Stimulated activated CD8-positive, alpha-beta memory T cell treated with anti-CD3 and anti-CD28 coated beads, Interleukin-4, amount 100 ng/mL, for 24 hours (primary cell): ENCODE measurements around the gene FNBP1L.
"Not testable (repeated sequence)": the region's sequence is repeated elsewhere in the genome, so short reads cannot be mapped to it uniquely, and the experiment has no call there.

Experiments
- DNase-seq: peaks from one replicate; pipeline ENCODE4 v3.0.0-alpha.2; 2020; ENCODE audit warnings: low read depth

Gene FNBP1L

DNA sequence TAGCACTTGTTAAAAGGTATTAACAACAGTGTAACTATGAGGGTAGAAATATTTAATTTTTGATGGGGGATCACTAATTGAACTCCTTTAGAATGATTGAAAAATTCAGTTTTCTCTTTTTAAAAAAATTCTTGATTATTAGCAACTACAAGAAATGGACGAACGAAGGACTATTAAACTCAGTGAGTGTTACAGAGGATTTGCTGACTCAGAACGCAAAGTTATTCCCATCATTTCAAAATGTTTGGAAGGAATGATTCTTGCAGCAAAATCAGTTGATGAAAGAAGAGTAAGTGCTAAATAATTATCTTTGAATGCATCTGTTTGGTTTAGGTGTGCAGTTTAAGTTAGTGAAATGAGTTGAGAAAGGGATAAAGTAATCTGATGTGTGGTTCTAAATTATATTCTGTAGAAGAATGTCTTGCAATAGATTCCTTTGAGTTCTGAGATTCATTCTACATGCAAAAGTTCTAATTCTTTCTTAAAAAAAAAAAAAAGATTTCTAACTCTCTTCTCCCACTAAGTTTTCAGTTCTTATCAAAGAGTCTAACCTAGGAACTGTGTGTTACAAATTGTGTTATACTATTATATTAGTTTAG is 85.0 kb downstream of the FNBP1L start:
- DNase-seq, result no peak

DNA sequence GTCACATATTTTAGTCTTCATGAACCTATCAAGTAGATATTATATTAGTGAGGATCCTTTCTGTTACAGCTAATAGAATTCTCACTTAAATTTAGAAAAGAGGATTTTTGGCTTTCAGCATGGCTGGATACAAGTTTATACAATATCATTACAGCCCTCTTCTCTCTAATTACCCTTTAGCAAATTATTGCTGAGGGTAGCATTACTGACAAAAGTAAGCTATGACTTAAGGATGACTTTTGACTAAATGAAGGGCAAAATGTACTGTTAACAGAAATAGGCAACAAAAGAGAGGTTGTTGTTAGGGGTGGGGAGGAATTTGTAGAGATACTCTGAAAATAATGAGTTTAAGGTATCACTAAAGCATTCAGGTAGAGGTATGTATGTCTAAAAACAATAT is 85.8 kb downstream of the FNBP1L start:
- no peak for DNase-seq

GRCh38 chr1:93537396-93537795 is 89.5 kb downstream of the FNBP1L start:
- DNase-seq, result no peak

DNA sequence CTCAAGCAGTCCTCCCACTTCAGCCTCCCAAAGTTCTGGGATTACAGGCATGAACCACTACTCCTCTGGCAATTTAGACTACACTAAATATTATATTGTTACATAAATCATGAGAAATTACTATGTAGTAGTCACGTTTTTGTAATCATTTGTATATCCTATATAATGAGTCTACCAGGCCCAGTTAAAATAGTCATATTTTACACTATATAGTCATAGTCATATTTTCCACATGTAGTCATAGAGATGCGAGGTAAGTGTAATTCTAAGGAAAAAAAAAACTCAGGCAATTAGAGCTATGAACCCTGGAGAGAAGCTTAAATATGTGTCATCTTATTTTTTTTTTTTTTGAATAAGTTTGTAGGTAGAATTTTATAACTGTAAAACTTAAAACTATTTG is 90.0 kb downstream of the FNBP1L start:
- DNase-seq, result no peak

DNA sequence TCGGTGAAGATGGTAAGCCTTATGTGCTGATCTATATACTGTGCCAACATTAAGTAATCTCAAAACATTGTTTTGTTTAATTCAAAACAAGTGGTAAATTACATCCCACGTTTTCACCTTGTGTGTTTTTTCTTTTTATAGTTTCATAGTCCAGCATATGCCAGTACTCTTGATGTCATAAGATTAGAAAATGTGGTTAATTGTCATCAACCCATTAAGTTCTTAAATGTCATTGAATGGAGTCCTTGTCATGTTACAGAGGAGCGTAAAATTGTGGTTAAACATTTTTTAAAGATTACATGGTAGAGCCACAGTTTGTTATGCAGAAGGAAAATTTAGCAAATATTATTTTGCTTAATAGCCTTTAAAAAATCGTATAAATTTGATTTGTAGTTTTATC is 93.1 kb downstream of the FNBP1L start:
- no peak for DNase-seq

DNA sequence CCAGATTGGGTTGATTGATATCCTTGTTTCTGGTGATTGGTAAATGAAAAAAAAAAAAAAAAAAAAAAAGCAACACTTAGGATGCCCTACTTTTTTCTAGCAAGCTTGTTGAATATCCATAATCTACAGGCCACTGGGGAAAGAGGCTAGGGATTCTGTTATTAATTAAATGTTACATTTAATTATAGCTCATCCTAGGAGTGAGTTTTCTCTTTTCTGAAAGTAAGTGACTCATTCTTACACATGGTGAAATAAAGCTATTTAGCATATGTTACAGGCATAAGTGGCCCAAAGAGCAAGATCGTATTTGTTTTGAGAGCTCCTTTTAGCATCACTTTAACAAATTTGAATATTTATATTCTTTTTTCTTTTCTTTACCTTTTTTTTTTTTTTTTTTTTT is 94.5 kb downstream of the FNBP1L start:
- DNase-seq, result no peak

DNA sequence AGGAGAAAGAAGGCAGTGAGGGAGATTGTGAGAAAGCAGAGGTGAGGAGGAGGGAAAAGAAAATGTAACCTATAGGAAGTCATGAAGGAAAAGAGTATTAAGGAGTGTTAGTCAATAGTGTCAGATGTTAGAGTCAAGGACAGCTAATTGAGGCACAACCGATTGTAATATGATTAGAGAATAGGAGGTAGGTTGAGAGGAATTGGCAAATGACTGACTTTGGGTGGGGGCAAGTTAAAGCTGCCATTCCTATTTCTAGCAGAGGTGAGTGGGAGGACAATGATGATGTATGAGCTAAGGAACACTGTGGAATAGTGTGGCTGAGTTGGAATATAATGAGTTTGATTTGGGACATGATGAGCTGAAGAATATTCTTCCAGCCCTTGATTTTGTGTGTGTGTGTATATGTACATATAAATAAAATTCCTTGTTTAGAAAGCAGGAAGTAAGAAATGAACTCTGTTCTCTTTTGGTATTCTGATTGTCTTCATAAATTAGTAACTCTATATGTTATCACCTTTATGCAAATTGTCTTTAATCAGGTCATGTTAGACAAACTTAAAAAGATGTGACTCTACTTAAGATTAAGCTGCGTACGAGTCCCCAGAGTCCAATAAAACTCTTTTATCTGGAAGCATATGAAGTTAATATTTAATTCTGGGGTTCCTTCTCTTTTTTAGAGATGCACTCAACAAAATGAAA is 98.4 kb downstream of the FNBP1L start:
- no peak for DNase-seq

DNA sequence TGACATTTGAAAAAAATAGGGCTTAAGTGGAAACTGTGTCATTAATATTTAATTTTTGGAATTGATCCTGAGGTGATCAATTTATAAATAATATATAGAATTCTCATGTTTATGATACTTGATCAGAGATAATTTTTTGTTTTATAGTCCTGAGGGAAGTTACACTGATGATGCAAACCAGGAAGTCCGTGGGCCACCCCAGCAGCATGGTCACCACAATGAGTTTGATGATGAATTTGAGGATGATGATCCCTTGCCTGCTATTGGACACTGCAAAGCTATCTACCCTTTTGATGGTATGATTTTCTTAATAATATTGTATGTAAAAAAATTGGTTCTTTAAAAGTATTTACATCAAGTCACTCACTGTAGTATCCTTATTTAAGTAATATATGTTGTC is 101.2 kb downstream of the FNBP1L start:
- DNase-seq, result no peak

- DNase-seq, result no peak
These were observed 101.9 kb downstream of the FNBP1L start for GRCh38 chr1:93549811-93550210.

DNA sequence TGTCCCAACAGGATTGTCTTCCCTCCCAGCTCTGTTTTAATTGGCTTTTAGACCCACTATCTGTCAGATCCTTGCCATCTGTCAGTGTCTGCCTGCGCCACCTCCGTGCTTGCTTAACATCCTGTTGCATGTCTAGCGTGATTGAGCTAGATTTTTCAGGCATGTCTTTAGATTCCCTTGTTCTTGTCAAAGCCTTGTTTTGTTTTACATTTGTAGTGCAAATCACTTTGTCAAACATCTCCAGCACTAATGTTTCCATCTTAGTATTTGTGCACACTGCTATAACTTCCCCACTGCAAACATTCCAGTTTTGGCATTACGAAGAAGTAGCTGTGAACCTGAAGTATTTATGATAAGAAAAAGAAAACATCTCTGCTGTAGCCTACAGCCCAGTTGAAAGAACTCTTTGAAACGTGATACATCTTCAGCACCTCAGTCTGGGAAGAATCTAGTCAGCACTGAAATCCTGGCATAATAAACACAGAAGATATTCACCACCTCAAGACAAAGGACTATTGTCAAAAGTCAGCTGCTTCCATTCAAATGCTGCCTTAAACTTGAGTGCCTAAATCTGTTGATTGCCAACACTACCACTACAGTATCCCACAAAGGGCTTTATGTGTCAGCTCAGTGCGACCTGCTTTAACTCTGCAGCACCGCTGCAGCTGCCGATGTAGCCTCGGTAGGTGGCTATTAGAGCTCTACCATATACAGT is 105.0 kb downstream of the FNBP1L start:
- no peak for DNase-seq

GRCh38 chr1:93553886-93554490 is 106.1 kb downstream of the FNBP1L start:
- not testable (repeated sequence) for DNase-seq

DNA sequence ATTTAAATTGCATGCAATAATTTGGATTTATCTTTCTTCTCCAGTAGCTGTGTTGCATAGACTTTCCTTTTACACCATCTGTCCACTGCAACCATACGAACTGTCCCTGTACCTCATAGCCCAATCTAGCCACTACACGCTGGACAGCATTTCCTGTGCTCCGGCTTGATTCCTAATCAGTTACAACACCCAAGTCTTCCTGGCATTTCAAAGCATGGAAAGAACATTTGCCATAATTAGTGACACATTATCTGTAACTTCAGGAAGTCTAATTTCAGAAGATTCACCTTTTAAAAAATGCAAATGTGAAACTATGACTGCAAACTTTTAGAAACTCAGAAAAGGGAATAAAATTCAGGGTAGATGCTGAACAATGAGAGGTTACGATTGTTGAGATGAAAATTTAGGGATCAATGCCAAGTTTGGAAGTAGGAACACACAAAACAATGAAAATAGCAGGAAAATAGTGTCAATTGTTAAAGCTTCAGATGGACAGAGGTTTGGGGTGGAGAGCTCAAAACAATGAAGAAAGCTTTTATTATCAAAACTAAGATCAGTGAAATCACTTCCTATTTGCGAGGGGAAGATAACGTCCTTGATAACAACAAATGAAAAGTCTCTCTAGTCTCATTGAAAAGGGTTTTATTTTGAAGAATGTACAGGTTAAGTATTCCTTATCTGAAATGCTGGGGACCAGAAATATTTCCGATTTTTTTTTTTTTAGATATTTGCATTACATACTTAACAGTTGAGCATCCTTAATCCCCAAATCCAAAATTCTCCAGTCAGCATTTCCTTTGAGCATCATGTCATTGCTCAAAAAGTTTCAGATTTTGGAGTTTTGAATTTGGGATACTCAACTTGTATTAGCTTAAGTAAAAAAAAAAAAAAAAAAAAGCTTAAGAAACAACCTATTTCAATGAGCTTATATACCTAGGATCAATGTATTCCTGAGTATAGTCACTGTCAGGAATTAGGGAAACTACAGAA is 107.3 kb downstream of the FNBP1L start:
- no peak for DNase-seq

DNA sequence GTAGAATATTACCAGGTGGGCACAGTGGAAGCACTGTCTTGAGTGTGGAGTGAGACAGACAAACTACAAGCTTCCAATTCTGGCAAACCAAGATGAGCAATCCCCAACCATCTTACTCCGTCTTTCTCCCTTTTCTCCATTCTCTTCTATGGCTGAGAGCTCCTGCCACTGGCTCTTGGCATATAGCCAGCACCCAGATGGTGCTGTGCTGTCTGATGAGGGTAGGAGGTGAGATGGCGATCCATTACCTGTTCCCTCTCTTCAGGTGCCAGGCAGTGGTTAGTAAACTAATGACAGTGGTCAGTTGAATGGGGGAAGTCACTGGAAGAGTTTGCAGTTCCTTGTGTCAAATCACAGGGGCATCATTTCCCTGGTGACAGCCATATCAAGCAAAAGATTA is 108.4 kb downstream of the FNBP1L start:
- DNase-seq, result no peak

DNA sequence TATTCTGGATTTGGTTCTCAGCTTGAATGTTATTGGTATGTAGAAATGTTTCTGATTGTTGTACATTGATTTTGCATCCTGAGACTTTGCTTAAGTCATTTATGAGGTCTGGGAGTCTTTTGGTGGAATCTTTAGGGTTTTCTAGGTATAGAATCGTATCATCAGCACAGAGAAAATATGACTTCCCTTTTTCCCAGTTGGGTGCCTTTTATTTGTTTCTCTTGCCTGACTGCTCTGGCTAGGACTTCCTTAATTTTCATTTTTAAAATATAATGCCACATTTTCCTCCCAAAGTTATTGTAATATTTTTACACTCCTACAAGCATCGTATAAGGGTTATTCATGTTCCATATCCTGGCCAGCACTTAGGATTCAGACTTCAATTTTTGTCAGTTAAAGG is 111.1 kb downstream of the FNBP1L start:
- DNase-seq, result no peak

GRCh38 chr1:93559695-93560094 is 111.8 kb downstream of the FNBP1L start:
- DNase-seq, result no peak

DNA sequence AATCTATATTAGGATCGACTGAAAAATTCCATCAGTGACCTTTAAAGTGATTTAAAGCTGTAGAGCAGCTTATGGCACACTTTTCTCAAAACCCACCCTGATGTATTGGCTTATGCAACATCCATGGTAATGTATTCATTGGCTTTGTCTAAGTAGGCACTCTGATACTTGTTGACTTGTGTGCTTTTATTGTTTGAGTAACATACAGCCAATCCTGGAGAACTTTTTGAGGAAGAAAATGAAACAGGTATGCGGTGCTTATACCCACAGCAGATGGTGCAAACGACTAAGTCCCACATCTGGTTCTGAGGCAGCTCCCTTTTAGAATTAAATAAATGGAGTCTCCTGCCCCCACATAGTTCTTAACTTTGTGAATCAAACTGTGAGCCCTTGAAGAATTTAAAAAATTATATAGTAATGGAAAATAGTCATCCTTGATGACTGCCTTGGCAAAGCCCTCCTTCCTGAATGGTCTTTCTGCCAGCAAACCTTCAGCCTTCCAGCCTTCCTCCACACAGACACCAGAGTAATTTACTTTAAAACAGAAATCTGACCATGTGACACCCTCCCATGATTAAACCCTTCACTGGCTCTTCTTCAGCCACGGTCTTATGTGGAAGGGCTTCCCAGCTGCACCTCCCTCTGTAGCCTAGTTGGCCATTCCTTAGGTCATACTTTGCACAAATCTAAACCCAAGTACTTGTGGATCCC is 117.7 kb downstream of the FNBP1L start:
- no peak for DNase-seq

GRCh38 chr1:93566227-93566626 is 118.3 kb downstream of the FNBP1L start:
- no peak for DNase-seq

- no peak for DNase-seq
These were observed 119.5 kb downstream of the FNBP1L start for GRCh38 chr1:93567255-93567918.

GRCh38 chr1:93569489-93569888 is 121.6 kb downstream of the FNBP1L start:
- no peak for DNase-seq

- no peak for DNase-seq
These were observed 123.8 kb downstream of the FNBP1L start for GRCh38 chr1:93571623-93572310.
